GM19395 (cell line): ENCODE data around the gene KDM1A.
"Not testable (repeated sequence)": the region's sequence is repeated elsewhere in the genome, so short reads cannot be mapped to it uniquely, and the experiment has no call there.

Experiments used
- ATAC-seq: cut with Tn5 transposase; IDR thresholded peaks from one replicate; pipeline ENCODE4 v1.9.1; 2021; ENCODE audit warnings: mild to moderate bottlenecking, moderate library complexity; ENCODE audit not compliant: unreplicated experiment

The KDM1A gene

GRCh38 chr1:23019094-23019862 is at the start of gene KDM1A:
Gene KDM1A, plus strand, starts transcription at chr1:23019468. Its CDS starts 129 bp downstream, at chr1:23019597.
- peak; percentile 88 for ATAC-seq

GRCh38 chr1:22970096-22970495 is 49.2 kb upstream of the KDM1A start:
- ATAC-seq, result no peak

DNA sequence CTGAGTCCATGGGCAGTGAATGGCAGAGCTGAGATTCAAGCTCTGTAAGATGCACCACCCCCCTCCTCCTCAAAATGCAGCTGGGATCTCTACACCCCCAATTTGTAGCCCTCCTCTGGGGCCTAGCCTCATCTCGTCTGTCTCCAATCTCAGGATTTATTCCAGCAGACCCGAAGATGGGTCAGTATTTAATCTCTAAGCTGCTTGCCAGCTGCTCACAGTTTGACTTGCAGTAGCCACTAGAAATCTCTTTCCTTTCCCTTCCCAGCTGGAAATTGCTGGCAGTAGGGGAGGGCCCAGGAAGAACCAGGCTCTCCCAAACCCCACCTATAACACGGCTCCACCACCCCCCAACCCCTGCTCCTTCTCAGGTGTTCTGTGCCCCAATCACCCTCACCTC is 48.1 kb upstream of the KDM1A start:
- ATAC-seq, result no peak

DNA sequence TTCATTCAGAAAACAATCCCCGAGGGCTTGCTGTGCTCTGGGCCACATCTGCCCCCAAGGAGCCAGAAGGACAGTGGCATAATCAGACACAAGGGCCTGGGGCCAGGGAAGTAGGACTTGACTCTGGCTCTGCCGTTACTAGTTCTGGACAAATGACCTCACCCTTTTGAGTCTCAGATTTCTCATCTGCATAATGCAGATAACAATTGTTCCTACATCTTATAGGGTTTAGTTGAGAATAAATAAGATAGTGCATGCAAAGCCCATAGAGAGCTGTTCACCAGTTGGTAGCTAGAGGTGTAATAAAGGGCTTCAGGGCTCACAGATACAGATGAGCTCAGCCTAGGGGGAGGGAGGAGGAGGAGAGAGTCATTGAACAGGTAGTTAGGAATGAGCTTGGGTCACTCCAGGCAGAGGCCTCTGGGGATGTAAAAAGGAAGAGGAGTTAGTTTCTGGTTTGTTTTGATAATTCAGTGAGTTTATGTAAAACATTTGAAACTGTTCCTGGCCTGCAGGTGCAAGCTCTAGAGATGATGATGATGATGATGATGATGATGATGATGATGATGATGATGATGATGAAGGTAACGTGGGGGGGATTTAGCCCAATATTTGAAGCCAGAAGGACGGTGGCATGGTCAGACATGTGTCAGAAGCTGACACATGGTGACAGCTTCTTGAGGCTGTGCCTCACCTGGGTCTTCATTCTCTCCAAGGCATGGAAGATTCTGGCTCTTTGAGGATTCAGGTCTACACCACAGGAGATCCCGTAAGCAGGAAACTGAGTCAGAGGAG is 47.5 kb upstream of the KDM1A start:
- ATAC-seq, result no peak

- ATAC-seq, result no peak
These were observed 46.5 kb upstream of the KDM1A start, which contains the start of gene LACTBL1 for GRCh38 chr1:22972760-22973159. Gene LACTBL1, minus strand, starts transcription at chr1:22972866. Its CDS starts 550 bp downstream, at chr1:22972316.

GRCh38 chr1:22975694-22976093 is 43.6 kb upstream of the KDM1A start:
- no peak for ATAC-seq

DNA sequence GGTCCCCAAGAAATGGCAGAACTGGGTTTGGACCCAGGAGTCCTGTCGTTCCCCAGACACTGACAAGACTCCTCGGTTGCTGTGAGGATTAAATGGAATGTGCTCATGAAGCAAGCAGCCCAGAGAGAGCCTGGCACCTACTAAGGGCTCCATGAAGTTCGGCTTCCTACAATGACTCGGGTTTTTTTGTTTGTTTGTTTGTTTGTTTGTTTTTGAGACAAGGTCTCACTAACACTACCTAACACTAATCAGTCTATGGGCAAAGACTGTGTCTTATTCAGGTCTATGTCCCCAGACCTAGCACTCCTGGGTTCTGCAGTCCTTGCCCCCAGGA is 43.2 kb upstream of the KDM1A start:
- ATAC-seq, result no peak

- no peak for ATAC-seq
These were observed 42.6 kb upstream of the KDM1A start for GRCh38 chr1:22976461-22977243.

DNA sequence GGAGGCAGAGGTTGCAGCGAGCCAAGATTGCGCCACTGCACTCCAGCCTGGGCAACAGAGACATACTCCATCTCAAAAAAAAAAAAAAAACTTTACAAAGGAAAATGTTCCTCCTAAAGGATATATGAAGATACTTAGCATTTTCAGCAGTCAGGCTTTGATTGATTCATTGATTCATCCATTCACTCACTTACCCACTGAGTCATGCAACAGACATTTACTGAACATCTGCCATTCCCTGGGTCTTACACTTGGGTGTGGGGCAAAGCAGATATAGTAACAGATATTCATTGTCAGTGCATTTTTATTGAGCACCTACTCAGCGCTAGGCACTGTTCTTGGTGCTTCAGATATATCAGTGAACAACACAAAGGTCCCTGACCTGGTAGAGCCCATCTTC is 41.0 kb upstream of the KDM1A start:
- ATAC-seq, result no peak

DNA sequence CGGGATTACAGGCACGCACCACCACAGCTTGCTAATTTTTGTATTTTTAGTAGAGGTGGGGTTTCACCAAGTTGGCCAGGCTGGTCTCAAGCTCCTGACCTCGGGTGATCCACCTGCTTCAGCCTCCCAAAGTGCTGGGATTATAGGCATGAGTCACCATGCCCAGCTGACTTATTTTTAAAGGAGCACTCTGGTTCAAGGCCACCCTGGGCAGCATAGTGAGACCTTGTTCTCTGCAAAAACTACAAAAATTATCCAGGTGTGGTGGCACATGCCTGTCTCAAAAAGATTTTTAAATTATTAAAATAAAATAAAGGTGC is 38.8 kb upstream of the KDM1A start:
- ATAC-seq, result not testable (repeated sequence)

GRCh38 chr1:22983944-22984343 is 35.3 kb upstream of the KDM1A start:
- no peak for ATAC-seq

- not testable (repeated sequence) for ATAC-seq
These were observed 26.9 kb upstream of the KDM1A start for GRCh38 chr1:22992384-22992783.

DNA sequence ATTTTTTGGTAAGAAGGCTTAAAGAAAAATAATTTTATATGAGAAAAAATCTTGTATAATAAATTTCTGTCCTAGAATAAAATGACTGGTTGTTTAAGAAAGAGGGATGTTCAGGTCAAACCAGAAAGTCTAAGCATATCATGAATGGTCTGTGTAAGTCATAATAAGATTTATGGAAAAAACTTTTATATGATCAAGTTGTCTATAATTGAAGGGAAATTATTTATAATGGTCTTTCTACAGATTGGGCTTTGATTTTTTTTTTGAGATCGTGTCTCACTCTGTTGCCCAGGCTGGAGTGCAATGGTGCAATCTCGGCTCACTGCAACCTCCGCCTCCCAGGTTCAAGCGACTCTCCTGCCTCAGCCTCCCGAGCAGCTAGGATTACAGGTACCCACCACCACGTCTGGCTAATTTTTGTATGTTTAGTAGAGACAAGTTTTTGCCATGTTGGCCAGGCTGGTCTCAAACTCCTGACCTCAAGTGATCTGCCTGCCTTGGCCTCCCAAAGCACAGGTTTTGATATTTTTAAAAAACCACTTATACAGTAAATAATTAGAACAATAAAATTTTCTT is 26.0 kb upstream of the KDM1A start:
- not testable (repeated sequence) for ATAC-seq

DNA sequence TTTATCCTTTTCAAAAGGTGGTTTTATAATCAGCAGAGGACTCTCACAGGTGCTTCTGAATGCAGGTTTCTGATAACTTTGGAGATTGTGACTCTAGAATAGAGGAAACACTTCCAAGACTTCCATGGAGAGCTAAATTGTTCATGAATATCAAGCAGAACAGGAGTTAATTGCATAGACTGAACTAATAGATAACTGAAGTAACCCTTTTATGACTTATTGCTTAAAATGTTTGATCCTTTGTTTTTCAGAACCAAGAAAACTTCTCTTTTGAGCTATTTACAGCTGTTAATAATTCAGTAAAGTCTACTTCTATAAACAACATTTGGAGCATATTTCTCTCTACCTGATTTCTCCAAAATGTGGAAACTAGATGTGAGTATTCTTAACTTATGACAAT is 23.5 kb upstream of the KDM1A start:
- ATAC-seq, result no peak

DNA sequence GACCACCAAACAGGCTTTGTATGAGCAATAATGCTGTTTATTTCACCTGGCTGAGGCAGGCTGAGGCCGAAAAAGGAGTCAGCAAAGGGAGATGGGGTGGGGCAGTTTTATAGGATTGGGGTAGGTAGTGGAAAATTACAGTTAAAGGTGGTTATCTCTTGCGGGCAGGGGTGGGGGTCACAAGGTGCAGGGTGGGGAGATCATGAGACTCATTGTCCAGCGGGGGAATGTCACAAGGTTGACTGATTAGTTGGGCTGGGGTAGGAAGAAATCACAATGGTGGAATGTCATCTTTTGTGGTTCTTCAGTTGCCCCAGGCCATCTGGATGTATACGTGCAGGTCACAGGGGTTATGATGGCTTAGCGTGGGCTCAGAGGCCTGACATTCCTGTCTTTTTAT is 21.7 kb upstream of the KDM1A start:
- ATAC-seq, result not testable (repeated sequence)

DNA sequence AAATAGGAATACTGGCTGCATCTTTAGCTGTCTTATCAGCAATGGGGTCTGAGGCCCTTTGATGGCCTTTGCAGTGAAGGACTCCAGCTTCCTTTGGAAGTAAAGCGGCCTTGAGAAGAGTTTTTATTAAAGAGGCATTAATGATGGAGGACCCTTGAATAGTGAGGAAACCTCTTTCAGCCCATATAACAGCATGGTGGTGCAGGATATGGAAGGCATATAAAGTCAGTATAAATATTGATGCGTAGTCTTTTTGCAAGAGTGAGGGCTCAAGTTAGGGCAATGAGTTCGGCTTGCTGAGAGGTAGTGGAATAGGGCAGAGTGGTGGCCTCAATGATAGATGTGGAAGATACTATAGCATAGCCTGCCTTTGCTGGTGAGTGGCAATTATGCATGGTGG is 19.1 kb upstream of the KDM1A start:
- not testable (repeated sequence) for ATAC-seq

- ATAC-seq, result not testable (repeated sequence)
These were observed 17.1 kb upstream of the KDM1A start for GRCh38 chr1:23002218-23002617.

GRCh38 chr1:23004112-23004511 is 15.2 kb upstream of the KDM1A start:
- ATAC-seq, result no peak

DNA sequence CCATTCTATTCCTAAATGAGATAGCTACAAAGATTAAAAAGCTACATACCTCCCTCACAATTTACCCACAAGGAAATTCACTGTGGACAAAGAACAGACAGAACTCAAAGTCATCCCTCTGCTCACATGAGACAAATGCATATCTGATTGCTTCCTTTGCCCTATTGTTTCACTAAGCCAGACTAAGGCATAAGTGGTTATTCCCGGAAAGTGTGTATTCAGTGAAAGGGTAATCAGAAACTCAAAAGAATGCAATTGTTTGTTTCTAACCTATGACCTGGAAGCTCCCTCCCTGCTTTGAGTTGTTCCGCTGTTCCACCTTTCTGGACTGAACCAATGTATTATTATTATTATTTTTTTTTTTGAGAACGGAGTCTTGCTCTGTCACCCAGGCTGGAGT is 14.5 kb upstream of the KDM1A start:
- not testable (repeated sequence) for ATAC-seq

DNA sequence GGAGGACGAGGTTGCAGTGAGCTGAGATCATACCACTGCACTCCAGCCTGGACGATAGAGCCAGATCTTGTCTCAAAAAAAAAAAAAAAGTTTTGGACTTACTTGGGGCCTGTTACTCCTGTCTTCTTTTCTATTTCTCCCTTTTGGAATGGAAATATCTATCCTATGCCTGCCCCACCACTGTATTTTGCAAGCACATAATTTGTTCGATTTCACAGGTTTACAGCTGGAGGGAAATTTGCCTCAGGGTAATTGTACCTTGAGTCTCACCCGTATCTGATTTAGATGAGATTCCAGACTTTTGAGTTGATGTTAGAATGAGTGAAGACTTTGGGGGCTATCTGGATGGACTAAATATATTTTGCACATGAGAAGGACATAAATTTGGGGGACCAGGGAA is 12.2 kb upstream of the KDM1A start:
- no peak for ATAC-seq

DNA sequence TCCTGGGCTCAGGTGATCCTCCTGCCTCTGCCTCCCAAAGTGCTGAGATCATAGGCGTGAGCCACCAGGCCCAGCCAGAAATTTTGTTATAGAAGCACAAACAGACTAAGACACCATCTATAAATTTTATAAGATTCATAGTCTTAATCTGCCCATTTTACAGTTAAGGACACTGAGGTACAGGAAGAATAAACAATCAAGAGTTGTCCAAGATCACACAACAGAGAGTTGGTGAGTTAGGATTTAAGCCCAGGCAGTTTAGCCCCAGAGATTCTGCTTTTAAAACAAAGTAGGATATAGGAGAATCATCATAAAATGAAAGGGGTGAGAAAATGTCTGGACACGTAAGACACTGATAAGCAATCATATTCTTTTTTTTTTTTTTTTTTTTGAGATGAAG is 10.4 kb upstream of the KDM1A start:
- no peak for ATAC-seq
